AG09309 (cell line): ENCODE data around the gene ZNF618.

Source experiments
- DNase-seq: peaks from one replicate; pipeline ENCODE4 v3.0.0-alpha.2; 2010; ENCODE audit warnings: low read depth
- H3K4me3 ChIP-seq: 2 replicates; pipeline ENCODE4 v1.5.1; 2011; ENCODE audit warnings: mild to moderate bottlenecking, low read depth, low read length, moderate library complexity; ENCODE audit not compliant: control insufficient read depth
- TF ChIP-seq, protein P1 (sequence below): IDR thresholded peaks from 2 replicates; pipeline ENCODE4 v1.5.1; 2011; ENCODE audit warnings: mild to moderate bottlenecking, low read depth, low read length, inconsistent platforms; ENCODE audit not compliant: insufficient read depth, control insufficient read depth; ENCODE audit errors: missing control alignments

ZNF618 gene

DNA sequence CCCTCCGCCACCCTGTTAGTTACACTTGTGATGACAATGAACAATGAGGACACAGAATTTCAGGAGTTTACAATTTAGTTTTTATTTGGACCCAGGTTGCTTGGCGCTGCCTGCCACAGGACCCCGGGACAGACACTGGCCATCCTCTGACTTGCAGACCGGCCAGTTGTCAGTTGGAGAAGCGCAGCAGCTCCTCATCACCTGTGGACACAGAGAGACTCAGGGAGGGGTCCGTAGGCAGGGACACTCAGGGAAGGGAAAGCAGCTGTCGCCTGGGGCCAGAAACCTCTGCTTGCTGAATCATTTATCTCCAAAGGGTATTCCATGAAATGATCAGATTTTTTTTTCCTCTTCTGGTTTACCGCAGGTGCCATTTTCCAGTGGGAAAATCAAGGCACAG, 184.0 kb downstream of the ZNF618 start:
- DNase-seq = no peak
- no peak overlapping the region for H3K4me3 ChIP-seq
- TF ChIP-seq, protein P1, sequence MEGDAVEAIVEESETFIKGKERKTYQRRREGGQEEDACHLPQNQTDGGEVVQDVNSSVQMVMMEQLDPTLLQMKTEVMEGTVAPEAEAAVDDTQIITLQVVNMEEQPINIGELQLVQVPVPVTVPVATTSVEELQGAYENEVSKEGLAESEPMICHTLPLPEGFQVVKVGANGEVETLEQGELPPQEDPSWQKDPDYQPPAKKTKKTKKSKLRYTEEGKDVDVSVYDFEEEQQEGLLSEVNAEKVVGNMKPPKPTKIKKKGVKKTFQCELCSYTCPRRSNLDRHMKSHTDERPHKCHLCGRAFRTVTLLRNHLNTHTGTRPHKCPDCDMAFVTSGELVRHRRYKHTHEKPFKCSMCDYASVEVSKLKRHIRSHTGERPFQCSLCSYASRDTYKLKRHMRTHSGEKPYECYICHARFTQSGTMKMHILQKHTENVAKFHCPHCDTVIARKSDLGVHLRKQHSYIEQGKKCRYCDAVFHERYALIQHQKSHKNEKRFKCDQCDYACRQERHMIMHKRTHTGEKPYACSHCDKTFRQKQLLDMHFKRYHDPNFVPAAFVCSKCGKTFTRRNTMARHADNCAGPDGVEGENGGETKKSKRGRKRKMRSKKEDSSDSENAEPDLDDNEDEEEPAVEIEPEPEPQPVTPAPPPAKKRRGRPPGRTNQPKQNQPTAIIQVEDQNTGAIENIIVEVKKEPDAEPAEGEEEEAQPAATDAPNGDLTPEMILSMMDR = no peak

DNA sequence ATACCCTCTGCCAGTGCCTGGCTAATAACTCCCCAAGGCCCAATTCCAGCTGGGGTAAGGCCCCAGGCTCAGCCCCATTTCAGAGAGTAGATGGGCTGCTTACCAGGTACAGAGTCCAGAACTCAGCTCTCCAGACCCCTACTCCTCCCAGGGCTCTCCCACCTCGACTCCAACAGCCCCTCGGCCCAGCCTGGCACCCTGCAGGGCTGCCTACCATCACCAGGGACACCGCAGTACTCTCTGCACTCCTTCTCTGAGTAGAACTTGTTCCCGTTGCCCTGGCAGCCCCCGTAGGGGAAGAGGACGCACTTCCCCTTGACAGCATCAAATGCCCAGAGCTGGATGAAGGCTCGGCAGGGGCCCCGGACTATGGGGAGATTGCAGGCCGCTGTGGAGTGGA, 184.6 kb downstream of the ZNF618 start:
- no peak overlapping the region for H3K4me3 ChIP-seq
- DNase-seq = no peak
- TF ChIP-seq, protein P1 = no peak

DNA sequence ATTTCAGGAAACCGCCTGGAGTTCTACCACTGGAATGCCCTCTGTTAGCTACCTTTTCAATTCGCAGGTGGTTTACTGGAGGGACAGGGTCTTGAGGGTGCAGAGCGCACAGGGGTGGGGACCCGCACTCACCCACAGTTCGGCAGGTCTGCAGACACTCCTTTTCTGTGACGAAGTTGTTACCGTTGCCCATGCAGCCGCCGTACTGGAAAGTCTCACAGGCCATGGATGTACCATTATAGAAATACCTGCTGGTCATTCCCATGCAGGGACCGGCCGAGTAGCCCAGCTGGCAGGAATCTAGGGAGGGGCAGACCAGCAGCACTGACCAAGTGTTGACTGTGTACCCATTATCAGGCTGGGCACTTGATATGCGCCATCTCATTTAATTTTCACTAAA, 185.2 kb downstream of the ZNF618 start:
- H3K4me3 ChIP-seq = no peak overlapping the region
- no peak for DNase-seq
- TF ChIP-seq, protein P1 = no peak

GRCh38 chr9:114061830-114062474, 185.8 kb downstream of the ZNF618 start:
- no peak overlapping the region for H3K4me3 ChIP-seq
- no peak for DNase-seq
- TF ChIP-seq, protein P1 = no peak

- H3K4me3 ChIP-seq = no peak overlapping the region
- TF ChIP-seq, protein P1 = no peak
- DNase-seq = no peak
Measured at GRCh38 chr9:114065304-114065703, 189.2 kb downstream of the ZNF618 start.

DNA sequence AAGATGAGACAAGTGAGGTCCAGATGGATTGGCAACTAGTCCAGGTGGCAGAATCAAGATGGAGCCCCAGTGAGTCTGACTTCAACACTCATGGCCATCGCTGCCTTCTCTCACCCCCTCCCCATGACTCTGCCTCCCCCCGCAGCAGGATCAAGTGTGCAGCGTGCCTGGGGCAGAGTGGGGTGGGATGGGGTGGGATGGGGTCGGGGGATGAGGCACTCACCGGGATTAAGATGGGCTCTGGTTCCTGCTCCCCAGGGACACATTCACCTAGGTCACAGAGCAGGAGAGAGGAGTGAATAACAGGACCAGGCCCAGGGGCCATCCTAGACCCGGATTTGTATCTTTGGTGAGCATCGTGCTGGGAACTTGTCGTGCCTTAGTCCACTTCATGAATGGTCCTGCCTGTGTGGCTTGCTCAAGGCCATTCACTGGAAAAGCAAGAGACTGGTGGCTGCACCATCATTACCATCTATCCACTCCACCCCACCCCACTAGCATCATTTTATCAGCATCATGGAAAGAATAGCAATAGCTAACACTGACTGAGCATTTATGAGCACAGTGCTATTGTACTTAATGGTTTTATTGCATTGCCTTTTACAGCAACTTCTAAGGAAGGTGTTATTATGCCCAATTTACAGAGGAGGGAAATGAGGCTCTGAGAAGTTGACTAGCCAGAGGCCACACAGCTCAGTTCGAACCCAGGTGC, 193.5 kb downstream of the ZNF618 start:
- DNase-seq = no peak
- no peak overlapping the region for H3K4me3 ChIP-seq
- TF ChIP-seq, protein P1 = no peak
